ENCODE results near the gene CAMK2N1. TPM values are rescaled to one million over a fixed set of nuclear protein-coding genes. Genes with fewer than 3 reads are reported as not detected.

CAMK2N1 gene
- total RNA-seq, 2 experiments from 2014 or later, result 0.81 to 0.87 TPM

DNA sequence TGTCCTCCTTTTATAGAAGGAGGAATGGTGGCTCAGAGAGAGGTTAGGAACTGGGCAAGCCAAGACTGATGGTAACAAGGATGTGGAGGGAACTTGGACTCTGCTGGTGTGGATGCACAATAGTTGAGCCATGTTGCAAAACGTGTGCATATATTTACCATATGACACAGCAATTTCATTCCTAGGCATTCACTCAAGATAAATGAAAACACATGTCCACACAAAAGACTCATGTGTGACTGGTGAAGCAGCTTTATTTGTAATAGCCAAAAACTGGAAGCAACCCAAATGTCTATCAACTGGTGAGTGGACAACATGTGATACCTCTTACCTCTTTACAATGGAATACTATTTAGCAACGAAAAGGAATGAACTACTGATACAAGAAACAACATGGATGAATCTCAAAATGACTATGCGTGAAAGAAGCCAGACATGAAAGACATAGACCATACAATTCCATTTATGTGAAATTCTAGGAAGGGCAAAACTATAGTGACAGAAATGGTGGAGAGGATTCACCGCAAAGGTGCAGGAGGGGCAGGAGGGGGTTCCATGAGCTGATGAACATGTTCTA lies 36.2 kb downstream of the CAMK2N1 start:
- Mint-ChIP-seq H3K36me3 (no peaks in the 10 kb centered on the region), H3K9me3 (no peaks in the 10 kb centered on the region), H3K4me3 (no peak overlapping the region), H3K4me1 (ENCODE audit: low read depth) (no peaks in the 10 kb centered on the region), H3K27ac (no peak overlapping the region), H3K27me3 (peaks cover 12% of the 10 kb centered on the region)
- ChIA-PET POLR2A (no interaction called here), CTCF (no interaction called here)
- DNase-seq, result no peak
- intact Hi-C loops (cut with micrococcal nuclease), result no loop called here

GRCh38 chr1:20448671-20449071 lies 37.3 kb downstream of the CAMK2N1 start:
- Mint-ChIP-seq H3K36me3 (no peaks in the 10 kb centered on the region), H3K9me3 (no peaks in the 10 kb centered on the region), H3K27ac (no peak overlapping the region), H3K4me1 (ENCODE audit: low read depth) (no peaks in the 10 kb centered on the region), H3K27me3 (peaks cover 12% of the 10 kb centered on the region), H3K4me3 (no peak overlapping the region)
- no peak for DNase-seq
- CTCF ChIA-PET, result no interaction called here
- POLR2A ChIA-PET, result no interaction called here
- intact Hi-C loops (cut with micrococcal nuclease), result no loop called here

- POLR2A ChIA-PET, result no interaction called here
- H3K27me3 Mint-ChIP-seq, result peaks cover 12% of the 10 kb centered on the region
- CTCF ChIA-PET, result no interaction called here
These were observed 38.2 kb downstream of the CAMK2N1 start for GRCh38 chr1:20447794-20448193.

GRCh38 chr1:20446796-20447195 lies 39.2 kb downstream of the CAMK2N1 start:
- no peak for DNase-seq
- H3K4me1 Mint-ChIP-seq (ENCODE audit: low read depth), result no peaks in the 10 kb centered on the region
- peaks cover 12% of the 10 kb centered on the region for H3K27me3 Mint-ChIP-seq
- H3K27ac Mint-ChIP-seq, result no peak overlapping the region
- POLR2A ChIA-PET, result no interaction called here
- H3K9me3 Mint-ChIP-seq, result no peaks in the 10 kb centered on the region
- no peaks in the 10 kb centered on the region for H3K36me3 Mint-ChIP-seq
- intact Hi-C loops (cut with micrococcal nuclease), result no loop called here
- CTCF ChIA-PET, result interaction anchor here (1.5 kb wide), 1 partner anchor 47 kb away, joined by 8 read pairs; no protein-coding TSS in a partner anchor
- H3K4me3 Mint-ChIP-seq, result no peak overlapping the region

More at GRCh38 chr1:20447794-20448193, 38.2 kb downstream of the CAMK2N1 start:
- Mint-ChIP-seq H3K27ac (no peak overlapping the region), H3K9me3 (no peaks in the 10 kb centered on the region), H3K36me3 (no peaks in the 10 kb centered on the region), H3K4me1 (ENCODE audit: low read depth) (no peaks in the 10 kb centered on the region), H3K4me3 (no peak overlapping the region)
- intact Hi-C loops (cut with micrococcal nuclease), result no loop called here
- no peak for DNase-seq

- Mint-ChIP-seq H3K4me1 (ENCODE audit: low read depth) (no peaks in the 10 kb centered on the region), H3K27me3 (peaks cover 12% of the 10 kb centered on the region), H3K9me3 (no peaks in the 10 kb centered on the region), H3K4me3 (no peak overlapping the region), H3K36me3 (no peaks in the 10 kb centered on the region), H3K27ac (no peak overlapping the region)
- ChIA-PET POLR2A (no interaction called here), CTCF (interaction anchor here (0.7 to 1.5 kb wide), 4 partner anchors 9 to 57 kb away, joined by 3 to 8 read pairs (median 4); no protein-coding TSS in a partner anchor)
- DNase-seq, result no peak
- intact Hi-C loops (cut with micrococcal nuclease), result no loop called here
These were observed 40.1 kb downstream of the CAMK2N1 start for GRCh38 chr1:20445956-20446355.

DNA sequence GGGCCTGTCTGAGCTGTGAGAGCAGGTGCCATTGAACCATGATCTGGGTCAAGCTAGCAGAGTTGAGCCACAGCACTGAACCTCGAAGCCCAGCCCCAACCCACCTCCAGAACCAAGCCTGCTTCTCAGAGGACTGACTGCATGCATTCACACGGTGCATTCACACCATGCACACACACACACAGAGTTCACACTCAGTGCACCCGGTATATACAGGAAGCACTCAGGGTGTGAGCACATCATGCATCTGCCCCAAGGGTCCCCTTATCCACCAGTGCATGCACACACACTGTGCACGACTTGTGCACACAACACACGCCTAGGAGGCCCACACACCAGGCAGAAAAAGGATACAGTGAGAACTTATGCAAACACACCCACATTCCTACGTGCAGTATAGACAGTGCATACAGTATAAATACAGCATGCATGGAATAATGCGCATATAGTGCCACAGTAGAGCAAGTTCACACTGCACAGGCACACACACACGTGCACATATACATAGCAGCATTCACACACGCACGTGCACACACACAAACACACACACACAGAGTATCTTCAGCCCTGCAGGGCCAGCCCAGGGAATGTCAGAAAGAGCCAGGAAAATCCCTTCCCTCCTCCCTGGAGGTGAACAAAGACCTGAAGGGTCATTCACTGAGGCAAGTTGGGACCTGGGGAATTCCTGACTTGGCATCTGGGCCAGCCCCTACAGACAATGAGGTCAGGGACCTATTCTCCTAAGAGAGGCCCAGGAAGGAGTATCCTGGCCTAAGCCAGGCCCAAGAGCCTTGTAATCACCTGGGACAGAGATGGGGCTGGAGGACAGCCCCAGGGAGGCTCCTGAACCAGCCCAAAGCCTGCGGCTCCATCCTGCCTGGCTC lies 42.1 kb downstream of the CAMK2N1 start:
- no peaks in the 10 kb centered on the region for H3K36me3 Mint-ChIP-seq
- peaks cover 4% of the 10 kb centered on the region for H3K27me3 Mint-ChIP-seq
- H3K27ac Mint-ChIP-seq, result no peak overlapping the region
- ChIA-PET CTCF (no interaction called here), POLR2A (no interaction called here)
- H3K9me3 Mint-ChIP-seq, result no peaks in the 10 kb centered on the region
- DNase-seq, result no peak
- no peaks in the 10 kb centered on the region for H3K4me1 Mint-ChIP-seq (ENCODE audit: low read depth)
- no peak overlapping the region for H3K4me3 Mint-ChIP-seq
- intact Hi-C loops (cut with micrococcal nuclease), result no loop called here

GRCh38 chr1:20442920-20443625 lies 42.9 kb downstream of the CAMK2N1 start:
- Mint-ChIP-seq H3K27ac (no peak overlapping the region), H3K4me3 (no peak overlapping the region), H3K9me3 (no peaks in the 10 kb centered on the region), H3K36me3 (no peaks in the 10 kb centered on the region), H3K27me3 (peaks cover 7% of the 10 kb centered on the region), H3K4me1 (ENCODE audit: low read depth) (no peaks in the 10 kb centered on the region)
- ChIA-PET CTCF (no interaction called here), POLR2A (no interaction called here)
- DNase-seq, result no peak
- intact Hi-C loops (cut with micrococcal nuclease), result no loop called here

GRCh38 chr1:20440785-20441200 lies 45.2 kb downstream of the CAMK2N1 start:
- H3K4me1 Mint-ChIP-seq (ENCODE audit: low read depth), result no peaks in the 10 kb centered on the region
- peaks cover 12% of the 10 kb centered on the region for H3K27me3 Mint-ChIP-seq
- DNase-seq, result peak; percentile 68
- POLR2A ChIA-PET, result no interaction called here
- H3K36me3 Mint-ChIP-seq, result no peaks in the 10 kb centered on the region
- no peak overlapping the region for H3K4me3 Mint-ChIP-seq
- CTCF ChIA-PET, result interaction anchor here (1.2 to 1.9 kb wide), 3 partner anchors 10 to 79 kb away, joined by 4 to 7 read pairs (median 4); no protein-coding TSS in a partner anchor
- H3K27ac Mint-ChIP-seq, result no peak overlapping the region
- H3K9me3 Mint-ChIP-seq, result no peaks in the 10 kb centered on the region
- intact Hi-C loops (cut with micrococcal nuclease), result no loop called here

DNA sequence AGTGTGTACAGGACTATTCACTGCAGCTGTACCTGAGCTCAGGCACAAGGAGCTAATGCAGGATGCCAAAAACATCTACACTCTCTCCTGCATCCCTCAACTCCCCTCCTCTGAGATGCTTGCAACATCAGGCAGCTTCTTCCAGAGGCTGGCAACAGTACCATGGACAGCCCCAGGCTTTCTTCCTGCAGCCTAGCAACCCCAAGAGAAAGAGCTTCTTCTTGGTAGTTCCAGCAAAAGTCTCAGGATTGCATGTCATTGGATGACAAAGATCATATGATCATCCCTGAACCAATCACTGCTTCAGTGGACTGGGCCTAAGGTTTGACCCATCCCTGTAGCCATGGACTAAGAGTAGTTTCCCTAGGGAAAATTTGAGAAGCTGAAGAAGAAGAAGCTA lies 46.7 kb downstream of the CAMK2N1 start:
- POLR2A ChIA-PET, result no interaction called here
- DNase-seq, result no peak

DNA sequence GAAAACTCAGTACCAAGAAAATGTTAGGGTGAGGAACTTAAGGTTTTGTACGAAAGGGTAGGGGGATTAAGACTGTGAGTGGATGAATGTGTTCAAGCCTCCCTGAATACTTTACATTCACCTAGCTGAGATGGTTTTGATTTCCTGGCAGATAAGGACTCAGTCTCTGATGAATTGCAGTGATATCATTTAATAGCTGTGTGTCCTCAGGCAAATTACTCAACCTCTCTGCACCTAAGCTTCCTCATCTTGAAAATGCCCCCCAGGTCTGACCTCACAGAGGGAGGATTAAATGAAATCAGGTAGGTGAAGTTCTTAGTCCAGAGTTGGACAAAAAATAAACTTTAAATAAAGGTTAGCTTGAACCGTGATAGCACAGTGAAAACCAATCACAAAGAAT lies 48.4 kb downstream of the CAMK2N1 start:
- H3K27me3 Mint-ChIP-seq, result peaks cover 23% of the 10 kb centered on the region
- no peaks in the 10 kb centered on the region for H3K4me1 Mint-ChIP-seq (ENCODE audit: low read depth)
- H3K4me3 Mint-ChIP-seq, result no peak overlapping the region
- POLR2A ChIA-PET, result no interaction called here
- H3K36me3 Mint-ChIP-seq, result no peaks in the 10 kb centered on the region
- CTCF ChIA-PET, result interaction anchor here (1.1 to 1.9 kb wide), 3 partner anchors 8 to 61 kb away, joined by 3 to 8 read pairs (median 4); no protein-coding TSS in a partner anchor
- no peaks in the 10 kb centered on the region for H3K9me3 Mint-ChIP-seq
- intact Hi-C loops (cut with micrococcal nuclease), result no loop called here
- H3K27ac Mint-ChIP-seq, result no peak overlapping the region
- no peak for DNase-seq

More for the DNA sequence above, 46.7 kb downstream of the CAMK2N1 start:
- CTCF ChIA-PET, result interaction anchor here (1.4 to 1.9 kb wide), 2 partner anchors 10 to 54 kb away, joined by 4 to 8 read pairs; no protein-coding TSS in a partner anchor
- no peak overlapping the region for H3K4me3 Mint-ChIP-seq
- H3K27ac Mint-ChIP-seq, result no peak overlapping the region
- no peaks in the 10 kb centered on the region for H3K36me3 Mint-ChIP-seq
- intact Hi-C loops (cut with micrococcal nuclease), result no loop called here
- H3K9me3 Mint-ChIP-seq, result no peaks in the 10 kb centered on the region
- H3K4me1 Mint-ChIP-seq (ENCODE audit: low read depth), result no peaks in the 10 kb centered on the region
- peaks cover 23% of the 10 kb centered on the region for H3K27me3 Mint-ChIP-seq

GRCh38 chr1:20432891-20433290 lies 53.1 kb downstream of the CAMK2N1 start:
- ChIA-PET POLR2A (no interaction called here), CTCF (interaction anchor here (0.7 to 2.6 kb wide), 2 partner anchors 199 to 220 kb away, joined by 3 to 16 read pairs; no protein-coding TSS in a partner anchor)
- H3K36me3 Mint-ChIP-seq, result no peaks in the 10 kb centered on the region
- peaks cover 29% of the 10 kb centered on the region for H3K27me3 Mint-ChIP-seq
- no peak overlapping the region for H3K27ac Mint-ChIP-seq
- H3K4me3 Mint-ChIP-seq, result no peak overlapping the region
- no peak for DNase-seq
- H3K4me1 Mint-ChIP-seq (ENCODE audit: low read depth), result no peaks in the 10 kb centered on the region
- intact Hi-C loops (cut with micrococcal nuclease), result no loop called here
- H3K9me3 Mint-ChIP-seq, result no peaks in the 10 kb centered on the region
